K562 (cell line): ENCODE results near the gene CCP110. TPM values are rescaled to one million over a fixed set of nuclear protein-coding genes. Genes with fewer than 3 reads are reported as not detected.

Source experiments
- ATAC-seq: fragments of 200-7000 bp; cut with Tn5 transposase; 3 replicates; pipeline ENCODE4 v1.9.1; 2020; ENCODE audit warnings: moderate library complexity
- BruUV-seq: library from RNA; stranded (reverse); fragments of 400-500 nt; replicated peaks from 2 replicates; lab custom pipeline; 2021; lab: Mats Ljungman, UMichigan
- CTCF ChIA-PET: fragments of 300-600 bp; formaldehyde crosslinking; extraction: SDS; loops from one replicate; lab custom pipeline; 2021; ENCODE audit warnings: low intra/inter-chr PET ratio; lab: Yijun Ruan, JAX
- POLR2A ChIA-PET: fragments of 300-600, 350-650 bp; sonication (Branson Sonifier 250); formaldehyde crosslinking; extraction: SDS; loops from one replicate; lab custom pipeline; 2021; ENCODE audit warnings: antibody characterized with exemption, inconsistent platforms; lab: Yijun Ruan, JAX
- DNase-seq, 4 experiments: peaks; one replicate each; pipeline versions ENCODE4 v3.0.0 to v3.0.0-alpha.2; 2011 to 2018; ENCODE audit warnings: low spot score in 3 of 4, mixed read lengths in 3 of 4; ENCODE audit errors: extremely low read depth in 1 of 4
- FAIRE-seq: peaks from 2 replicates; lab custom pipeline; 2011; peaks lifted over from hg19 to GRCh38; lab: Jason Lieb, UNC
- H2AFZ ChIP-seq: 2 replicates; pipeline ENCODE4 v1.6.0; 2011; ENCODE audit warnings: low read depth, low read length, control low read depth, inconsistent platforms
- H3K27ac ChIP-seq: fragments of 200-600 bp; 3 replicates; pipeline ENCODE4 v1.8.0; 2011; ENCODE audit warnings: low read depth, mild to moderate bottlenecking, control low read depth, inconsistent platforms, low read length, moderate library complexity, mixed read lengths; ENCODE audit errors: extremely low read depth
- H3K27me3 ChIP-seq, 2 experiments: fragments of 300-600 bp in 1 of 2; 2 replicates in 1 of 2; 3 replicates in 1 of 2; pipeline versions ENCODE4 v1.6.0 to v1.8.0; 2011; ENCODE audit warnings: inconsistent platforms in 2 of 2, low read length in 2 of 2, mild to moderate bottlenecking in 1 of 2, mixed read lengths in 1 of 2, moderate library complexity in 1 of 2; ENCODE audit not compliant: control insufficient read depth in 2 of 2, insufficient read depth in 2 of 2
- H3K36me3 ChIP-seq: fragments of 300-600 bp; 3 replicates; pipeline ENCODE4 v1.8.0; 2011; ENCODE audit warnings: mild to moderate bottlenecking, low read length, inconsistent platforms; ENCODE audit not compliant: control insufficient read depth, insufficient read depth
- H3K4me1 ChIP-seq, 2 experiments: fragments of 200-600 bp in 1 of 2; replicated peaks in 1 of 2; 2 replicates in 1 of 2; 3 replicates in 1 of 2; pipeline versions ENCODE4 v1.5.1 to v1.8.0; 2011; ENCODE audit warnings: inconsistent platforms in 2 of 2, low read length in 2 of 2, mild to moderate bottlenecking in 1 of 2, mixed read lengths in 1 of 2, moderate library complexity in 1 of 2; ENCODE audit not compliant: control insufficient read depth in 2 of 2, insufficient read depth in 2 of 2
- H3K4me2 ChIP-seq: 2 replicates; pipeline ENCODE4 v1.6.1; 2011; ENCODE audit warnings: low read length, control low read depth, inconsistent platforms, mixed read lengths; ENCODE audit not compliant: insufficient read depth
- H3K4me3 ChIP-seq: fragments of 200-600 bp; sonication (generic), shearing (Covaris generic); 2 replicates; pipeline ENCODE4 v1.5.1; 2016; ENCODE audit warnings: control low read depth, inconsistent platforms
- H3K79me2 ChIP-seq: fragments of 200-600 bp; 3 replicates; pipeline ENCODE4 v1.8.0; 2011; ENCODE audit warnings: low read length, inconsistent platforms; ENCODE audit not compliant: control insufficient read depth, insufficient read depth
- H3K9ac ChIP-seq, 2 experiments: 2 replicates each; pipeline versions ENCODE4 v1.6.0 to v1.6.1; 2011; ENCODE audit warnings: low read depth in 2 of 2, low read length in 2 of 2, control low read depth in 1 of 2, inconsistent platforms in 1 of 2, mild to moderate bottlenecking in 1 of 2, mixed read lengths in 1 of 2; ENCODE audit not compliant: insufficient read depth in 1 of 2
- H3K9me1 ChIP-seq: one replicate; pipeline ENCODE4 v1.6.0; 2011; ENCODE audit warnings: inconsistent platforms, mild to moderate bottlenecking, low read length, moderate library complexity; ENCODE audit not compliant: control insufficient read depth, insufficient read depth
- H3K9me3 ChIP-seq: replicated peaks from 2 replicates; pipeline ENCODE4 v1.5.1; 2011; ENCODE audit warnings: low read depth, low read length, inconsistent platforms; ENCODE audit not compliant: control insufficient read depth, insufficient read depth
- H4K20me1 ChIP-seq: replicated peaks from 2 replicates; pipeline ENCODE4 v1.6.1; 2011; ENCODE audit warnings: low read length, inconsistent platforms, mixed read lengths; ENCODE audit not compliant: control insufficient read depth, insufficient read depth
- ARNT ChIP-seq, 2 experiments: fragments of 450-650 bp; IDR thresholded peaks; 2 replicates each; pipeline ENCODE4 v1.6.1; 2016; ENCODE audit warnings: mild to moderate bottlenecking in 1 of 2
- BRD9 ChIP-seq: fragments of 450-650 bp; IDR thresholded peaks from 2 replicates; pipeline ENCODE4 v1.6.1; 2018; ENCODE audit warnings: low read depth; ENCODE audit not compliant: partially characterized antibody
- DPF2 ChIP-seq: fragments of 450-650 bp; IDR thresholded peaks from 2 replicates; pipeline ENCODE4 v1.6.1; 2016
- FOS ChIP-seq: IDR thresholded peaks from 3 replicates; pipeline ENCODE4 v1.6.1; 2011; ENCODE audit not compliant: insufficient read length; ENCODE audit errors: extremely low read depth
- GMEB1 ChIP-seq: fragments of 250-450 bp; sonication (Bioruptor Pico); IDR thresholded peaks from 2 replicates; pipeline ENCODE4 v1.4.0; 2020; ENCODE audit warnings: mild to moderate bottlenecking
- JUNB ChIP-seq: fragments of 450-650 bp; formaldehyde crosslinking; conservative IDR thresholded peaks from 2 replicates; pipeline ENCODE4 v1.4.0; 2020; ENCODE audit warnings: mild to moderate bottlenecking
- L3MBTL2 ChIP-seq: fragments of 450-650 bp; IDR thresholded peaks from 2 replicates; pipeline ENCODE4 v1.6.1; 2016; ENCODE audit warnings: mild to moderate bottlenecking, moderate library complexity
- MBD2 ChIP-seq: sonication (generic); IDR thresholded peaks from 2 replicates; pipeline ENCODE4 v1.6.1; 2016; ENCODE audit warnings: low read depth, borderline replicate concordance
- MLLT1 ChIP-seq, 2 experiments: fragments of 450-650 bp; IDR thresholded peaks; 2 replicates each; pipeline ENCODE4 v1.6.1; 2016
- MNT ChIP-seq, 2 experiments: fragments of 450-650 bp; conservative IDR thresholded peaks; 2 replicates each; pipeline ENCODE4 v1.6.1; 2017; ENCODE audit warnings: mild to moderate bottlenecking in 2 of 2, moderate library complexity in 2 of 2
- MYC ChIP-seq, 2 experiments: fragments of 250-450 bp in 1 of 2; sonication (Bioruptor Pico) in 1 of 2; IDR thresholded peaks; 2 replicates each; pipeline versions ENCODE4 v1.5.1 to v1.6.1; 2012 to 2021; ENCODE audit warnings: low read depth in 2 of 2, borderline replicate concordance in 1 of 2, improper control_type of control experiment in 1 of 2, low read length in 1 of 2, mild to moderate bottlenecking in 1 of 2, moderate library complexity in 1 of 2
- RFX1 ChIP-seq: fragments of 450-650 bp; IDR thresholded peaks from 2 replicates; pipeline ENCODE4 v1.6.1; 2016; ENCODE audit warnings: mild to moderate bottlenecking, moderate library complexity
- SMAD4 ChIP-seq: fragments of 250-450 bp; sonication (Bioruptor Pico); conservative IDR thresholded peaks from 2 replicates; pipeline ENCODE4 v1.8.0; 2021; ENCODE audit warnings: inconsistent platforms, mild to moderate bottlenecking, moderate library complexity
- TAF1 ChIP-seq: IDR thresholded peaks from 2 replicates; pipeline ENCODE4 v1.6.1; 2011; ENCODE audit warnings: mild to moderate bottlenecking, low read length, moderate library complexity; ENCODE audit not compliant: insufficient read depth, control insufficient read depth, severe bottlenecking; ENCODE audit errors: extremely low read depth
- TBP ChIP-seq: optimal IDR thresholded peaks from 2 replicates; pipeline ENCODE3; 2011; ENCODE audit warnings: low read depth, low read length, improper control_type of control experiment
- ZNF224 ChIP-seq: sonication (generic); formaldehyde crosslinking; IDR thresholded peaks from 2 replicates; pipeline ENCODE4 v1.8.0; 2022; ENCODE audit warnings: mild to moderate bottlenecking, missing genetic modification reagents
- WGBS: fragments of 100-300 bp; shearing (Covaris generic); methylation state at CpG from one replicate; pipeline ENCODE4 v1.1.6; 2016; ENCODE audit warnings: low coverage, mixed read lengths; ENCODE audit not compliant: insufficient coverage; ENCODE audit errors: missing lambda C conversion rate; 5-methylcytosine and 5-hydroxymethylcytosine counted together
- in situ Hi-C: fragments of 300-500 bp; cut with MboI; formaldehyde crosslinking; loops from 4 replicates; pipeline ENCODE4 v1.15.0; 2018; ENCODE audit warnings: inconsistent platforms, mixed read lengths
- intact Hi-C: fragments of 100-400 bp; cut with micrococcal nuclease; formaldehyde crosslinking; loops from 2 replicates; pipeline ENCODE4 v1.14.2; 2022
- polyA plus RNA-seq, 8 experiments: library from polyadenylated mRNA; depleted of rRNA in 4 of 8; stranded (reverse) in 5 of 8; unstranded in 3 of 8; fragments of >200 nt; fragmentation: Nextera tagmentation in 2 of 8; fragmentation: Illumina TruSeq in 1 of 8; extraction: Ambion mirVana in 2 of 8; extraction: Trizol in 1 of 8; gene quantifications; 2 replicates each; pipeline versions ENCODE4 v1.2.1 to v1.2.3, GENCODE V29; 2011 to 2014; ENCODE audit warnings: inconsistent platforms in 1 of 8, missing spikeins in 1 of 8
- total RNA-seq, 7 experiments: library from RNA; depleted of rRNA in 6 of 7; stranded (reverse); fragments of >200 nt in 6 of 7; fragmentation: Illumina TruSeq in 2 of 7; extraction: Trizol in 2 of 7; gene quantifications; 2 replicates each; pipeline versions ENCODE4 v1.2.1 to v1.2.3, GENCODE V29; 2011 to 2021; ENCODE audit warnings: low replicate concordance in 1 of 7

Gene CCP110
- total and polyA plus RNA-seq, 9 of the 15 experiments (the other 6 are each of a cell fraction or from before 2014, with no cell fraction given), result 3.5 to 16.1 (median 12.1) TPM

- Histone ChIP-seq H3K4me1 (peaks cover 27 to 50% of the 10 kb centered on the region in 2 experiments; a peak in 4 of 5 replicates), H3K9ac (peak within 1 kb of the TSS; percentile 75 to 94), H3K9me1 (no peaks in the 10 kb centered on the region), H3K79me2 (peaks cover 64% of the 10 kb centered on the region), H3K27me3 (no peaks in the 10 kb centered on the region), H3K27ac (peak within 1 kb of the TSS; percentile 84), H3K4me3 (peak within 1 kb of the TSS; percentile 73), H2AFZ (peak within 1 kb of the TSS; percentile 86), H3K36me3 (peaks cover 12% of the 10 kb centered on the region), H4K20me1 (no peaks in the 10 kb centered on the region), H3K9me3 (no peaks in the 10 kb centered on the region), H3K4me2 (peak within 1 kb of the TSS; percentile 86)
- BruUV-seq, result no TSS peak
- CTCF ChIA-PET, result no interaction called here
- under 1% methylated on average over 46 of the region's 62 CpGs for WGBS
- FAIRE-seq, result peak; percentile 65
- POLR2A ChIA-PET, result interaction anchor here (0.6 to 1.3 kb wide), 3 partner anchors 16 to 342 kb away, joined by 3 to 4 read pairs (median 4); partner anchors contain the start of gene VPS35L
- ATAC-seq, result peak; percentile 87
- DNase-seq, result peak; percentile 94 to 98 (median 97)
- intact Hi-C loops, result loop anchor here (5.0 to 10.0 kb wide), 2 partner anchors 127 to 1151 kb away; no protein-coding TSS in a partner anchor
- in situ Hi-C loops, result no loop called here
- TF ChIP-seq MBD2, result peak; percentile 38; the same call in 1 of the 2 replicates
- TF ChIP-seq MNT (conservative IDR thresholded peaks at IDR 0.05), result peak in 1 of 2 experiments; percentile 36; a peak in 1 of 4 replicates
- TF ChIP-seq DPF2, result no peak
- TF ChIP-seq L3MBTL2, result peak; percentile 65; the same call in 1 of the 2 replicates
- no peak for TF ChIP-seq JUNB (CRISPR knock-in tag)
- peak; percentile 49; the same call in 1 of the 2 replicates for TF ChIP-seq SMAD4 (CRISPR knock-in tag)
- peak; percentile 94 for TF ChIP-seq RFX1
- no peak for TF ChIP-seq ARNT (IDR thresholded peaks at IDR 0.05)
- TF ChIP-seq TAF1, result peak; percentile 31
- TF ChIP-seq TBP, result peak; percentile 73
- 0 out of 4 replicates have a peak, but pooled peaks of 1 of the 2 experiments have one; percentile 20 for TF ChIP-seq MLLT1 (IDR thresholded peaks at IDR 0.05)
- peak; percentile 47 for TF ChIP-seq FOS
- TF ChIP-seq ZNF224 (CRISPR knock-in tag), result no peak
- TF ChIP-seq GMEB1 (CRISPR knock-in tag), result 0 out of 2 replicates have a peak, but pooled peaks have one; percentile 9
- no peak for TF ChIP-seq BRD9
- 0 out of 2 replicates have a peak, but pooled peaks have one; percentile 10 for TF ChIP-seq MYC (IDR thresholded peaks at IDR 0.05; ENCODE audit: low read depth, low read length)
- no peak for TF ChIP-seq MYC (CRISPR knock-in tag; IDR thresholded peaks at IDR 0.05; ENCODE audit: borderline replicate concordance, low read depth)
Observed at GRCh38 chr16:19521471-19522396, 2.0 kb upstream of the CCP110 start, which contains the start of gene GDE1. TSS of gene GDE1 (minus strand) at chr16:19522098. CDS start at chr16:19521964, 134 bp downstream.
